GM18868 (cell line): ENCODE measurements around the gene NPHS1.
"Not testable (repeated sequence)": the region's sequence is repeated elsewhere in the genome, so short reads cannot be mapped to it uniquely, and the experiment has no call there.

Source experiments
- ATAC-seq: cut with Tn5 transposase; IDR thresholded peaks from one replicate; pipeline ENCODE4 v1.9.1; 2021; ENCODE audit warnings: mild to moderate bottlenecking, moderate library complexity; ENCODE audit not compliant: unreplicated experiment

NPHS1 gene

GRCh38 chr19:35852029-35852780 lies at the start of gene NPHS1:
NPHS1 (minus strand) TSS chr19:35852504; CDS start chr19:35851837, 667 bp downstream.
- no peak for ATAC-seq

DNA sequence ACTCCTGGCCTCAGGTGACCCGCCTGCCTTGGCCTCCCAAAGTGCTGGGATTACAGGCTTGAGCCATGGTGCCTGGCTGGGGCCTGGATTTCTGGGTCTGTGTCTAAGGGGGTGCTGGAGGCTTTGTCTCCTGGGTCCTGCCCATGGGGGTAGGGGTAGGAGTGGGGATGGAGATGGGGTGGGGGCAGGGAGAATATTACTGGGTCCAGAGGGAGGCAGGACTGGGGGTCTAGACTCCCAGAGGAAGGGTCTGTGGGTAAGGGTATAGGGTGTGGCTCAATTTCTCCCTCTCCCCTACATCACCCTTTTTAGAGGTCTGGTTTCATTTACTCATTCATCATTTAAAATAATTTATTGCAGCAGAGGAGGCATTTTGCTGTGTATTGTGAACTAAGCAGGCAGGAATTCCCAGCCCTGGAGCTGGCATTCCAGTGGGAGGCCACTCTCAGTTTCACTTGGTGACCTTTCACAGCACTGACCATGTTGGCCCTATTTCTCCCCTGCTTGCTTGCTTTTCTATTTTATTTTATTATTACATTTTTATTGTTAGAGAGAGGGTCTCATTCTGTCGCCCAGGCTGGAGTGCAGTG lies 48.8 kb upstream of the NPHS1 start:
- no peak for ATAC-seq

- ATAC-seq, result peak; percentile 41
These were observed 47.4 kb upstream of the NPHS1 start for GRCh38 chr19:35899547-35900214.

- no peak for ATAC-seq
These were observed 46.1 kb upstream of the NPHS1 start for GRCh38 chr19:35898499-35898809.

GRCh38 chr19:35897706-35898451 lies 45.6 kb upstream of the NPHS1 start:
- no peak for ATAC-seq

DNA sequence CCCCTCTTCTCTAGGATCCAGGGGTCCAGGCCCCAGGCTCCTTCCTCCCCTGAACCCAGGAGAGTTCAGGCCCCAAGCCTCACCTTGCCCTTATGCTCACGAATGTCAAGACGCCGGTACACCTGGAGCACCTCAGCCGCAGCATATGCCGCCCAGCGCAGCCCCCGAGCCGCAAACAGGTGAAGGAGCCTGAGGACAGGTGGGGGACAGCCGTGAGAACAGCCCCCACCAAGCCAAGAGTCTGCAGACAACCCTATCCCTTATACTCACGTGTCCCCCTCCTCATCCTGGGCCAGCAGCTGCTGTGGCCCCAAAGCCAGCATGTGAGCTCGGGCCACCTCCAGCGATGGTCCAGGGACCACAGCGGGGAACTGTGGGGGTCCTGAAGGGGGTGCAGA lies 44.3 kb upstream of the NPHS1 start:
- no peak for ATAC-seq

- no peak for ATAC-seq
These were observed 43.8 kb upstream of the NPHS1 start for GRCh38 chr19:35895911-35896642.

DNA sequence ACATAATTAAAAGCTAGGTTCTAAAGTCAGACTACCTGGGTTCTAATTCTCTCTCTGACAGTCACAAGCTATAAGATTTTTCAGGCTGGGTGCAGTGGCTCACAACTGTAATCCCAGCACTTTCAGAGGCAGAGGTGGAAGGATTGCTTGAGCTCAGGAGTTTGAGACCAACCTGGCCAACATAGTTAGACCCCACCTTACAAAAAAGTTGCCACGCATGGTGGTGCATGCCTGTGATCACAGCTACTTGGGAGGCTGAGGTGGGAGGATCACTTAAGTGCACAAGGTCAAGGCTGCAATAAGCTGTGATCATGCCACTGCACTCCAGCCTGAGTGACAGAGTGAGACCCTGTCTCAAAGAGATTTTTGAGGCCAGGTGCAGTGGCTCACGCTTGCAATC lies 42.0 kb upstream of the NPHS1 start:
- ATAC-seq, result no peak

DNA sequence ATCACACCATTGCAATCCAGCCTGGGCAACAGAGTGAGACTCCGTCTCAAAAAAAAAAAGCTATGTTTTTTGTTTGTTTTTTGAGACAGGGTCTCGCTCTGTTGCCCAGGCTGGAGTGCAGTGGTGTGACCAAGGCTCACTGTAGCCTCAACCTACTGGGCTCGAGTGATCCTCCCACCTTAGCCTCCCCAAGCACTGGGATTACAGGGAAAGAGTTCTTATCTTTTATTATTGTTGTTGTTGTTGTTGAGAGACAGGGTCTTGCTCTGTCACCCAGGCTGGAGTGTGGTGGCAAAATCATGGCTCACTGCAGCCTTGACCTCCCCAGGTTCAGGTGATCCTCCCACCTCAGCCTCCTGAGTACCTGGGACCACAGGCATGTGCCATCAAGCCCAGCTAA lies 39.5 kb upstream of the NPHS1 start:
- not testable (repeated sequence) for ATAC-seq

DNA sequence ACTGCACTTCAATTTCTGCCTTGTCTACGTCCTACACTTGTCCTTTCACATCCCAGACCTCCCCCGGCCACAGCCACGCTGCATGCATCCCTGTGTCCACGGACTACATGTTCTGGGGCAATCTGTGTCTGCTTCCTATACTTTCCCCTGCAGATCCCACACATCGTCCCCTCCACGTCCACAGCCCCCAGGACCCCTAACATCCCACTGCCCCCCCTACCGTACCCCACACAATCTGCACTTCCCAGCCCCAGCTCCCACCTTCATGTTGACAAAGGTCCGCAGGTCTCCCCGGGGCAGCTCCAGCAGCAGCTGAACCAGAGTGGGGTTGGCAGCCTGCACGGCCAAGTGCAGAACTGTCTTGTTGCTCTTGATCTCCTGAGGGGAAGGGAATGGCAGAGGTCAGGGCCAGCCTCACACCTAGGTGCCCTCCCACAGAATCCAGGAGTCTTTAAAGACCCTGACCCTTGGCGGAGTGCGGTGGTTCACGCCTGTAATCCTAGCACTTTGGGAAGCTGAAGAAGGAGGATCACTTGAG lies 37.9 kb upstream of the NPHS1 start:
- no peak for ATAC-seq

GRCh38 chr19:35889370-35890112 lies 37.2 kb upstream of the NPHS1 start:
- no peak for ATAC-seq

DNA sequence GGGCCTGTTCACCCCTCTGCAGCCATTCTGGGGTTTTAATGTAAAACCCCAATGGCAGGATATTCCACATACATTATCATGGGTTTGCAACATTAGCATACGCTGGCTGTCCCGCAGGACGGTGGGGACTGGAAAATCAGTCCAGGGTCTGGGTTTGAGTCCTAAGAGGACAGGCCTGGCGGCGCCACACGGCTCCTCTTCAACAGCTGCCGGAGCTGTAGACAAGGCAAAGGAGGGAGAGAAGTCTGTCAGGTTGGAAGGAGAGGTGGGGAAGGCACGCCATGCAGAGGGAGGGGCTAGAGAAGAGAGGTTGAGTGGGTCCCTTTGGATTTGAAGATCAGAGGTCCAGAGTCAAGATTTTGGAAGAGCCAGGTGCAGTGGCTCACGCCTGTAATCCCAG lies 36.1 kb upstream of the NPHS1 start:
- no peak for ATAC-seq

- ATAC-seq, result no peak
These were observed 34.9 kb upstream of the NPHS1 start for GRCh38 chr19:35887197-35887596.

DNA sequence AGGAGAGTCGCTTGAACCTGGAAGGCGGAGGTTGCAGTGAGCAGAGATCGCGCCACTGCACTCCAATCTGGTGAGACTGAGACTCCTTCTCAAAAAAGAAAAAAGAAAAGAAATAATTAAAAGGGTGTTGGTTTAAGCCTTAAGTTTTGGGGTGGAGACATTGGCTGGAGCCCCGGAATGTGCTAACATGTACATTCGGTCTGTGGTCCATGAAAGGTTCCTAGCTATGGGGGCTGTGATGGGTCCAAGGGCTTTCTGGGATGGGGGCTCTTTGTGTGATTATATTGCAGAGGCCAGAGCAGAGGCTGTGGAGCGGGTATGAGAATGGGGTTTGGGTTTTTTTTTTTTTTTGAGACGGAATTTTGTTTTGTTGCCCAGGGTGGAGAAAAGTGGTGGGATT lies 33.6 kb upstream of the NPHS1 start:
- ATAC-seq, result no peak

DNA sequence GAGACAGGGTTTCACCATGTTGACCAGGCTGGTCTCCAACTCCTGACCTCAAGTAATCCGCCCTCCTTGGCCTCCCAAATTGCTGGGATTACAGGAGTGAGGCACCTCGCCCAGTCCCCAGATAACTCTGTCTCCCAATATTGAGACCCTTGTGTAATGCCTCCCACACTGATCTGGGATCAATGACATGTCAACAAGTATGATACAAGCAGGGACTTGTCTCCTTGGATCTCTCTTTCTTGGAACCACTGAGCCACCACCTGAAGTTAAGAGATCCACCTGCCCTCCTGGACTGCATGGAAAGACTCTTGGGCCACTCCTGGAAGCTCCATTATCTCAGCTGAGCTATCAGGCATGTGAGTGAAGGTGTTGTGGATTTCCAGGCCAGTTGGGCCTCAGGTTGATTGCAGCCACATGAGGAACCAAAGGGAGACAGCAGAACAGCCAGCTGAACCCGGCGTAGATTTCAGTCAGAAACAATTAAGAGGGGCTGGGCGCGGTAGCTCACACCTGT lies 33.0 kb upstream of the NPHS1 start:
- ATAC-seq, result no peak

DNA sequence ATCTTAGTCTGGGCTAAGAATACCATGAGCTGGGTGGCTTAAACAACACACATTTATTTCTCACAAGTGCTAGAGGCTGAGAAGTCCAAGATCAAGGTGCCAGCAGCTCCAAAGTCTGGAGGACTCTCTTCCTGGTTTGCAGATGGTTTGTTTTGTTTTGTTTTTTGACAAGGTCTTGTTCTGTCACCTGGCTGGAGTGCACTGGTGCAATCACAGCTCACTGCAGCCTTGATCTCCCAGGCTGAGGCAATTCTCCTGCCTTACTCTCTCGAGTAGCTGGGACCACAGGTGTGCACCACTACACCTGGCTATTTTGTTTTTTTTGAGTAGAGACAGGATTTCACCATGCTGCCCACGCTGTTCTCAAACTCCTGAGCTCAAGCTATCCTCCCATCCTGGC lies 31.6 kb upstream of the NPHS1 start:
- ATAC-seq, result no peak

DNA sequence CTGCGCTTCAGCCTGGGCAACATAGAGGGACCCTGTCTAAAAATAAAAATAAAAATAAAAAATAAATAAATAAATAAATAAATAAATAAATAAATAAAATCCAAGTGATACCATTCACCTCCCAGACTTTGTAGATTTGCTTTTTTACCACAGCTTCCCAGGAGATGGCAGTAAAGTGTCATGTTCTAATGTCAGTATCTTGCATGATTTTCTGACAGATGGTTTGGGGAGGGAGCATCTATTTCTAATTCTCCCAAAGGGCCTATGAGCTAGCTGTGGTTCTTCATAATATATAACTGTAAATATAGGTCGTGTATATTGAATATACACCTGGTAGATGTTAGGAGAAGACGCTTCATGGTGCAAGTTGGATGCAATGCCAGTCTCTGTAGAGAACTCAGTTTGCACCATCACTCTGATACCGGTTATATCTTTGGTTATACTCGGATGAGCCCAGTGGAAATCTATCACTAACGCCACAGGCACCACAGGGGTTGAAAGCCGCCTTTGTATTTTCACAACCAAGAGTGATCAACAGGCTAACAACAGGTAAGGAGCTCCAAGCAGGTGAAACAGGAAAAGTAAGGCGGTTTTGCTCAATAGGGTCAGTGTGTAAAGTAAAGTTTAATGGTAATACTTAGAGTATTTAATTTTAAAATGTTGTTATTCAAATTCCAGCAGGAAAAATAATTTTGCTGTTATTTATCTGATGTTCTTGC lies 30.0 kb upstream of the NPHS1 start:
- ATAC-seq, result no peak

DNA sequence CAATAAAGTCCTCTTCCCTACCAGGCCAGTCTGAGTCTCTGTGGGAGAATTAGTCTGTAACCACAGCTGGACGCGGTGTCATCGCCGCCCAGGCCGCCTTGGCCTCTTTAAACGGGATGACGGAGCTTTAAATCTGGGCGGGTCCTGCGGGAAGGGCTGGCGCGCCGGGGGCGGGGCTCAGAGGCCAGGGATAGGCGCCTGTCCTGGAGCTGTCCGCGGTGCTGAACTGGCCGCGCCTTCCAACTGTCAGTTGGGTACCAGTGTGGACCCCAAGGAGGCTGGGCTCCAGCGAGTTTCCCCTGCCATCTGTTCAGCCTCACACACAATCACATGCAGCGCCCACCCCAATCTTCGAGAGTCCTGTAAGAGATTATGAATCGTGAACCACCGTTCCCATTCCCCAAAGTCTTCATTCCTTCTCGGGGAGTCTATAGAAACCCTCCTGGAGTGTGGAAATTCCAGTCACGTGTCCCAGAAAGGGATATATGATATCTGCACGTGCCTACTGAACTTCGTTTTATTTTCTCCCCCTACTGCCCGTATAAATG lies 27.5 kb upstream of the NPHS1 start:
- no peak for ATAC-seq

GRCh38 chr19:35879068-35879467 lies 26.8 kb upstream of the NPHS1 start:
- ATAC-seq, result no peak
